ENCODE results near the gene TBX4. TPM values are rescaled to one million over a fixed set of nuclear protein-coding genes. Genes with fewer than 3 reads are reported as not detected.
A peak's percentile ranks its signal among the peaks of the same experiment; 100 is the strongest.

TBX4 gene
- total RNA-seq, 2 donors from 2014 or later: not detected

- Histone ChIP-seq H3K27me3 (ENCODE audit: control insufficient read depth, insufficient read depth, low read length, poor library complexity, severe bottlenecking) (peaks cover 100% of the 10 kb centered on the region), H3K4me3 (ENCODE audit: low read length) (no peak overlapping the region), H3K36me3 (ENCODE audit: control insufficient read depth, insufficient read depth, low read length) (no peaks in the 10 kb centered on the region), H3K27ac (ENCODE audit: low read depth, low read length) (no peak overlapping the region), H3K9me3 (ENCODE audit: control insufficient read depth, low read length) (no peaks in the 10 kb centered on the region), H3K9ac (ENCODE audit: extremely low read depth, low read length, poor library complexity, severe bottlenecking) (no peak overlapping the region), H3K4me1 (ENCODE audit: control insufficient read depth, insufficient read depth, low read length) (no peaks in the 10 kb centered on the region)
- DNase-seq: peak; percentile 61
- Mint-ChIP-seq H3K27ac (no peak overlapping the region), H3K4me3 (no peak overlapping the region), H3K27me3 (ENCODE audit: insufficient read depth) (peaks cover 98% of the 10 kb centered on the region), H3K9me3 (no peaks in the 10 kb centered on the region), H3K36me3 (ENCODE audit: low read depth) (no peaks in the 10 kb centered on the region), H3K4me1 (peaks cover 8% of the 10 kb centered on the region)
- 19 to 28% methylated on average over 3 to 37 of the region's 37 CpGs for WGBS, 2 experiments (ENCODE audit: insufficient coverage in 1 of 2, insufficient read length in 1 of 2)
- TF ChIP-seq CTCF (conservative IDR thresholded peaks at IDR 0.05): no peak
Observed at GRCh38 chr17:61405686-61406536, 46.3 kb upstream of the TBX4 start.

- Histone ChIP-seq H3K27me3 (ENCODE audit: control insufficient read depth, insufficient read depth, low read length, poor library complexity, severe bottlenecking) (peaks cover 100% of the 10 kb centered on the region), H3K4me1 (ENCODE audit: control insufficient read depth, insufficient read depth, low read length) (no peaks in the 10 kb centered on the region), H3K9ac (ENCODE audit: extremely low read depth, low read length, poor library complexity, severe bottlenecking) (no peak overlapping the region), H3K27ac (ENCODE audit: low read depth, low read length) (no peak overlapping the region), H3K9me3 (ENCODE audit: control insufficient read depth, low read length) (no peaks in the 10 kb centered on the region), H3K4me3 (ENCODE audit: low read length) (no peak overlapping the region), H3K36me3 (ENCODE audit: control insufficient read depth, insufficient read depth, low read length) (no peaks in the 10 kb centered on the region)
- WGBS, 2 experiments (ENCODE audit: insufficient coverage in 1 of 2, insufficient read length in 1 of 2): 38 to 44% methylated on average over 1 of the region's 1 CpG
- no peak for TF ChIP-seq CTCF (conservative IDR thresholded peaks at IDR 0.05)
- Mint-ChIP-seq H3K27ac (no peak overlapping the region), H3K36me3 (ENCODE audit: low read depth) (no peaks in the 10 kb centered on the region), H3K4me3 (no peak overlapping the region), H3K9me3 (no peaks in the 10 kb centered on the region), H3K4me1 (peaks cover 8% of the 10 kb centered on the region), H3K27me3 (ENCODE audit: insufficient read depth) (peaks cover 97% of the 10 kb centered on the region)
- no peak for DNase-seq
Observed at GRCh38 chr17:61406537-61406845, 45.7 kb upstream of the TBX4 start.

- Mint-ChIP-seq H3K36me3 (ENCODE audit: low read depth) (no peaks in the 10 kb centered on the region), H3K27me3 (ENCODE audit: insufficient read depth) (peaks cover 92% of the 10 kb centered on the region), H3K4me1 (peaks cover 8% of the 10 kb centered on the region), H3K4me3 (no peak overlapping the region), H3K9me3 (no peaks in the 10 kb centered on the region), H3K27ac (no peak overlapping the region)
- H3K4me3 ChIP-seq (ENCODE audit: low read length): no peak overlapping the region
- H3K9ac ChIP-seq (ENCODE audit: extremely low read depth, low read length, poor library complexity, severe bottlenecking): no peak overlapping the region
- H3K36me3 ChIP-seq (ENCODE audit: control insufficient read depth, insufficient read depth, low read length): no peaks in the 10 kb centered on the region
- H3K27me3 ChIP-seq (ENCODE audit: control insufficient read depth, insufficient read depth, low read length, poor library complexity, severe bottlenecking): peaks cover 100% of the 10 kb centered on the region
- DNase-seq: peak; percentile 55
- 40 to 41% methylated on average over 7 to 8 of the region's 8 CpGs for WGBS, 2 experiments (ENCODE audit: insufficient coverage in 1 of 2, insufficient read length in 1 of 2)
- TF ChIP-seq CTCF (conservative IDR thresholded peaks at IDR 0.05): no peak
- no peaks in the 10 kb centered on the region for H3K9me3 ChIP-seq (ENCODE audit: control insufficient read depth, low read length)
- no peak overlapping the region for H3K27ac ChIP-seq (ENCODE audit: low read depth, low read length)
- no peaks in the 10 kb centered on the region for H3K4me1 ChIP-seq (ENCODE audit: control insufficient read depth, insufficient read depth, low read length)
Observed at GRCh38 chr17:61406971-61407911, 45.0 kb upstream of the TBX4 start.

Data from endodermal cell (in vitro differentiated cells).